Lower leg skin (tissue), 3 donors: ENCODE results near the gene OR4C6.

Source experiments
- POLR2A ChIP-seq, 2 donors: fragments of 450-650 bp; IDR thresholded peaks; one replicate each; pipeline ENCODE4 v1.6.1; 2016 to 2017; ENCODE audit warnings: antibody characterized with exemption in 2 of 2, mild to moderate bottlenecking in 1 of 2, moderate library complexity in 1 of 2
- TF ChIP-seq, protein P1 (sequence below), 3 donors: fragments of 450-650 bp; IDR thresholded peaks; one replicate each; pipeline ENCODE4 v1.5.1; 2016; ENCODE audit warnings: antibody characterized with exemption in 3 of 3, mild to moderate bottlenecking in 3 of 3, moderate library complexity in 2 of 3

DNA sequence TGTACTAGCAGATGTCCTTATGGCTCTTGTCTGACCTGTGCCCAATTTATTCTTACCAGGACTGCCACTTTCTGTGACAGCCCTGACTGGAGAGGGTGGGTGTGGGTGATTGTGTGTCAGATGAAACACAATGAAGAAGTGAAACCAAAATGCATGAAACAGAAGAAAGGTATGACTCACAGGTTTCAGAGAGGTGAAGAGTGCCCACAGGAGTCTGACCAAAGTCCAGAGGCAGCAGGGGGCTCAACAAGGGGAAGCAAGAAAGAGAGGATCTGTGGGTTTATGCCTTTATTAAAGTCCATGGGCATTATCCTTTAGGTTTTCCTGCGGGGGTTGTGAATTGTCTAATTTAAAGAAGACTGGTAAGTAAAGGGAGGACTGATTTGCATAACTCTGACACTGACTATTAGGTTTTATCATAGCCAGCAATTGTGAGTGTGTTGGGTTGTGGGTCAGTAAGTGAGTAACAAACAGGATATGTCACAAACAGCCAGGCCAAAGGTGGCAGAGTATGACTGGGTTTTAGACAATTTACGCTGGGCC lies 3.9 kb upstream of the OR4C6 start:
- TF ChIP-seq, protein P1, sequence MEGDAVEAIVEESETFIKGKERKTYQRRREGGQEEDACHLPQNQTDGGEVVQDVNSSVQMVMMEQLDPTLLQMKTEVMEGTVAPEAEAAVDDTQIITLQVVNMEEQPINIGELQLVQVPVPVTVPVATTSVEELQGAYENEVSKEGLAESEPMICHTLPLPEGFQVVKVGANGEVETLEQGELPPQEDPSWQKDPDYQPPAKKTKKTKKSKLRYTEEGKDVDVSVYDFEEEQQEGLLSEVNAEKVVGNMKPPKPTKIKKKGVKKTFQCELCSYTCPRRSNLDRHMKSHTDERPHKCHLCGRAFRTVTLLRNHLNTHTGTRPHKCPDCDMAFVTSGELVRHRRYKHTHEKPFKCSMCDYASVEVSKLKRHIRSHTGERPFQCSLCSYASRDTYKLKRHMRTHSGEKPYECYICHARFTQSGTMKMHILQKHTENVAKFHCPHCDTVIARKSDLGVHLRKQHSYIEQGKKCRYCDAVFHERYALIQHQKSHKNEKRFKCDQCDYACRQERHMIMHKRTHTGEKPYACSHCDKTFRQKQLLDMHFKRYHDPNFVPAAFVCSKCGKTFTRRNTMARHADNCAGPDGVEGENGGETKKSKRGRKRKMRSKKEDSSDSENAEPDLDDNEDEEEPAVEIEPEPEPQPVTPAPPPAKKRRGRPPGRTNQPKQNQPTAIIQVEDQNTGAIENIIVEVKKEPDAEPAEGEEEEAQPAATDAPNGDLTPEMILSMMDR (IDR thresholded peaks at IDR 0.05), result no peak
- no peak for TF ChIP-seq POLR2A (IDR thresholded peaks at IDR 0.05)
